Fibroblast of villous mesenchyme (primary cell): ENCODE data around the gene SLC39A11. TPM values are rescaled to one million over a fixed set of nuclear protein-coding genes. Genes with fewer than 3 reads are reported as not detected.

Source experiments
- DNase-seq: peaks from one replicate; pipeline ENCODE4 v3.0.0-alpha.2; 2010; ENCODE audit warnings: low read depth
- H3K4me3 ChIP-seq: 2 replicates; pipeline ENCODE4 v1.5.1; 2011; ENCODE audit warnings: low read depth, mild to moderate bottlenecking, low read length
- CTCF ChIP-seq: IDR thresholded peaks from 2 replicates; pipeline ENCODE4 v1.5.1; 2012; ENCODE audit warnings: low read depth, mild to moderate bottlenecking, low read length; ENCODE audit not compliant: insufficient read depth
- total RNA-seq: library from RNA; depleted of rRNA; stranded (reverse); fragments of >200 nt; gene quantifications from 2 replicates; pipeline ENCODE4 v1.2.3, GENCODE V29; 2012

SLC39A11 gene
- total RNA-seq, 1 donor = 16.0 TPM

GRCh38 chr17:72624226-72624625 lies 468.3 kb downstream of the SLC39A11 start:
- no peak for DNase-seq
- TF ChIP-seq CTCF = no peak
- no peak overlapping the region for H3K4me3 ChIP-seq

GRCh38 chr17:72622661-72623433 lies 469.6 kb downstream of the SLC39A11 start:
- DNase-seq = no peak
- no peak overlapping the region for H3K4me3 ChIP-seq
- no peak for TF ChIP-seq CTCF

GRCh38 chr17:72619976-72620650 lies 472.4 kb downstream of the SLC39A11 start:
- no peak for TF ChIP-seq CTCF

GRCh38 chr17:72618001-72618509 lies 474.4 kb downstream of the SLC39A11 start:
- DNase-seq = no peak
- H3K4me3 ChIP-seq = no peak overlapping the region

More at GRCh38 chr17:72619976-72620650, 472.4 kb downstream of the SLC39A11 start:
- DNase-seq = no peak
- H3K4me3 ChIP-seq = no peak overlapping the region

GRCh38 chr17:72617557-72617956 lies 474.9 kb downstream of the SLC39A11 start:
- no peak overlapping the region for H3K4me3 ChIP-seq
- no peak for DNase-seq
- TF ChIP-seq CTCF = no peak

More at GRCh38 chr17:72618001-72618509, 474.4 kb downstream of the SLC39A11 start:
- no peak for TF ChIP-seq CTCF

- no peak for TF ChIP-seq CTCF
- DNase-seq = no peak
- H3K4me3 ChIP-seq = no peak overlapping the region
Observed at GRCh38 chr17:72616447-72616846, 476.0 kb downstream of the SLC39A11 start.
